Body of pancreas (tissue), 4 donors: ENCODE data around the gene DNA2. TPM values are rescaled to one million over a fixed set of nuclear protein-coding genes. Genes with fewer than 3 reads are reported as not detected.
"Not testable (repeated sequence)": the region's sequence is repeated elsewhere in the genome, so short reads cannot be mapped to it uniquely, and the experiment has no call there.

ENCODE experiments used
- ATAC-seq: fragments of 150-250 bp; one replicate; pipeline ENCODE4 v1.9.1; 2016
- DNase-seq, 4 donors: peaks; one replicate each; pipeline ENCODE4 v3.0.0-alpha.2; 2019
- H3K27ac ChIP-seq, 4 donors: fragments of 200-600 bp; sonication (generic); 1 replicate in 3 of 4; 2 replicates in 1 of 4; pipeline versions ENCODE4 v1.5.1 to v1.6.1; 2016 to 2019; ENCODE audit warnings: mild to moderate bottlenecking in 1 of 4, mixed read lengths in 1 of 4, moderate library complexity in 1 of 4
- H3K27me3 ChIP-seq, 2 donors: fragments of 200-600 bp; sonication (generic); one replicate each; pipeline ENCODE4 v1.6.0; 2016; ENCODE audit warnings: mild to moderate bottlenecking in 1 of 2
- H3K36me3 ChIP-seq, 2 donors: fragments of 200-600 bp; sonication (generic); replicated peaks in 1 of 2; 2 replicates each; pipeline ENCODE4 v1.5.1; 2016; ENCODE audit warnings: low read depth in 2 of 2; ENCODE audit not compliant: insufficient read depth in 1 of 2
- H3K4me1 ChIP-seq: fragments of 200-600 bp; sonication (generic); one replicate; pipeline ENCODE4 v1.6.0; 2016
- H3K4me3 ChIP-seq, 2 donors: fragments of 200-600 bp; sonication (generic); 1 replicate in 1 of 2; 2 replicates in 1 of 2; pipeline ENCODE4 v1.5.1; 2016 to 2019
- H3K9me3 ChIP-seq, 3 donors: fragments of 200-600 bp; sonication (generic); 1 replicate in 2 of 3; 2 replicates in 1 of 3; pipeline ENCODE4 v1.5.1; 2016
- POLR2A ChIP-seq, 3 donors: fragments of 450-650 bp; IDR thresholded peaks; one replicate each; pipeline ENCODE4 v1.6.1; 2016; ENCODE audit warnings: antibody characterized with exemption in 3 of 3, mild to moderate bottlenecking in 2 of 3
- WGBS, 2 donors: methylation state at CpG; one replicate each; pipeline ENCODE4 v1.1.5; 2017; 5-methylcytosine and 5-hydroxymethylcytosine counted together
- intact Hi-C: fragments of 100-400 bp; cut with DNase I; formaldehyde crosslinking; loops from one replicate; pipeline ENCODE4 v1.15.1; 2023
- total RNA-seq, 2 donors: library from RNA; depleted of rRNA; stranded (reverse); fragments of >200 nt; gene quantifications; one replicate each; pipeline ENCODE4 v1.1.0, GENCODE V29; 2016
- TF ChIP-seq, protein P1 (sequence below), 7 experiments: fragments of 450-650 bp in 4 of 7; fragments of 200-600 bp in 3 of 7; sonication (generic) in 3 of 7; IDR thresholded peaks; one replicate each; pipeline ENCODE4 v1.5.1; 2016 to 2019; ENCODE audit warnings: antibody characterized with exemption in 7 of 7

The DNA2 gene
- total RNA-seq, 2 donors from 2014 or later, result 0.66 to 2.3 TPM

DNA sequence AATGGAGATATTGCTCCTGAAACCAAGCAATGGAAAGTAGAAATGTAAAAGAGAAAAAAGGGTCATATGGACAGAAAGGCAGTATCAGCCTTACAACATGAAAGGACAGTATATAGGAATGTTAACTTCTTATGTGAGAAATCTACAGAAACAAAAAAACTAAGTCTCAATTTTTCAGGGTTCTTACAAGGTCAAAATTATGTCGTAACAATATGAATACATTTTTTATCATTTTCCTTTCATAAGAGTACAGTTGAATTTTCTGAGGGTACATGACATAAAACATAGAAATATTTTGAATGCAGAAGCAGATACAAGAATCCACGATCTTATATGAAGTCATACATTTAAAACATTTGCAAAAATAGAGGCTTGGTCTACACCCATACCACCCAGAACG lies 10.7 kb downstream of the DNA2 start:
- intact Hi-C loops, result no loop called here
- H3K9me3 ChIP-seq, result no peaks in the 10 kb centered on the region
- no peaks in the 10 kb centered on the region for H3K27me3 ChIP-seq
- TF ChIP-seq POLR2A (IDR thresholded peaks at IDR 0.05), result no peak
- TF ChIP-seq, protein P1, sequence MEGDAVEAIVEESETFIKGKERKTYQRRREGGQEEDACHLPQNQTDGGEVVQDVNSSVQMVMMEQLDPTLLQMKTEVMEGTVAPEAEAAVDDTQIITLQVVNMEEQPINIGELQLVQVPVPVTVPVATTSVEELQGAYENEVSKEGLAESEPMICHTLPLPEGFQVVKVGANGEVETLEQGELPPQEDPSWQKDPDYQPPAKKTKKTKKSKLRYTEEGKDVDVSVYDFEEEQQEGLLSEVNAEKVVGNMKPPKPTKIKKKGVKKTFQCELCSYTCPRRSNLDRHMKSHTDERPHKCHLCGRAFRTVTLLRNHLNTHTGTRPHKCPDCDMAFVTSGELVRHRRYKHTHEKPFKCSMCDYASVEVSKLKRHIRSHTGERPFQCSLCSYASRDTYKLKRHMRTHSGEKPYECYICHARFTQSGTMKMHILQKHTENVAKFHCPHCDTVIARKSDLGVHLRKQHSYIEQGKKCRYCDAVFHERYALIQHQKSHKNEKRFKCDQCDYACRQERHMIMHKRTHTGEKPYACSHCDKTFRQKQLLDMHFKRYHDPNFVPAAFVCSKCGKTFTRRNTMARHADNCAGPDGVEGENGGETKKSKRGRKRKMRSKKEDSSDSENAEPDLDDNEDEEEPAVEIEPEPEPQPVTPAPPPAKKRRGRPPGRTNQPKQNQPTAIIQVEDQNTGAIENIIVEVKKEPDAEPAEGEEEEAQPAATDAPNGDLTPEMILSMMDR (IDR thresholded peaks at IDR 0.05), result no peak
- H3K4me1 ChIP-seq, result no peaks in the 10 kb centered on the region
- H3K36me3 ChIP-seq, result no peaks in the 10 kb centered on the region
- 91 to 95% methylated on average over 3 of the region's 3 CpGs for WGBS, 2 donors
- no peak overlapping the region for H3K4me3 ChIP-seq
- ATAC-seq (no peak), DNase-seq (no peak)
- no peak overlapping the region for H3K27ac ChIP-seq

GRCh38 chr10:68449698-68450097 lies 22.1 kb downstream of the DNA2 start:
- H3K4me1 ChIP-seq, H3K4me3 ChIP-seq, H3K27me3 ChIP-seq, H3K36me3 ChIP-seq, H3K27ac ChIP-seq, intact Hi-C loops, H3K9me3 ChIP-seq, ATAC-seq: not testable (repeated sequence)
- WGBS, 2 donors, result 82 to 86% methylated on average over 7 of the region's 7 CpGs
- DNase-seq, result peak in 3 of 4 donors; percentile 3 to 76 (median 25)

DNA sequence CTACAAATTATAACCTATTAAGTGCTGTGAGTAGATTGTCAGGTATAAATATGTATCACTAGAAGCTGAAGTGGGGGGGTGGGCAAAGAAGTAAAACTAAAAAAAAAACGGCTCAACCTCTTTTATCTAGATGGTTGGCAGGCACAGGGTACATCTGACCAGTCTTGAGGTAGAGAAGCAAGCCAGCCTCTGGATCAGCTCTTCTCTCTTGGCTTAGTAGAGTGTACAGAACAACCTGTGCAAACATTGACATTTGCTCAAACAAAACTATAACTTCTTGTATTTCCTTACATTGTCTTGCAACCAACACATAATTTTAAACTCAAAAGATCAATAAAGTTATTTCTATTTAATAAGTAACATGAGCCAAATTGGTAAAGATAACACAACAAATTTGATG lies 25.6 kb downstream of the DNA2 start:
- Histone ChIP-seq H3K27me3 (peaks cover 0 to 3% of the 10 kb centered on the region in 2 donors), H3K4me1 (no peaks in the 10 kb centered on the region), H3K4me3 (no peak overlapping the region), H3K36me3 (no peaks in the 10 kb centered on the region), H3K9me3 (no peaks in the 10 kb centered on the region), H3K27ac (no peak overlapping the region)
- ATAC-seq (no peak), DNase-seq (peak in 3 of 4 donors; percentile 6 to 24 (median 20))
- TF ChIP-seq POLR2A (IDR thresholded peaks at IDR 0.05), result no peak
- TF ChIP-seq, protein P1 (IDR thresholded peaks at IDR 0.05), result no peak
- intact Hi-C loops, result no loop called here
- WGBS, 2 donors, result 11 to 50% methylated on average over 1 of the region's 1 CpG

DNA sequence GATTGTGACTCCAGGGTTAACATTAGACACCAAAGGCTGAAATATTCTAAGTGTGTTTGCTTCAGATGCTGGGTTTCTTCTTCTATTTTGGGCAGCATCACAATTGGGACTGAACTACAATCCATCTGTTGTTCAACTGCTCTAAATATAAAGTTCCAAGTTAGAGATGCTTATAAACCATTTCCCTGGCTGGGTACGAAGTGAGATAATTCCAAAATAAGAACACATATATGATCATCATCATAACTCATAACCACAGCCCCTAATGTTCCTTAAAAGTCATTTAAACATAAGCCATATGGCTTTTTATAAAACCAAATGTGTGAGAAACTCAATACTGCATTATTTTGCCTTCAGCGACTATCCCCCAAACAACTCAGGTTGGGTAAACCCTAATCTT lies 28.8 kb downstream of the DNA2 start:
- intact Hi-C loops, result no loop called here
- ATAC-seq (no peak), DNase-seq (no peak)
- H3K4me1 ChIP-seq, result no peaks in the 10 kb centered on the region
- H3K9me3 ChIP-seq, result no peaks in the 10 kb centered on the region
- no peaks in the 10 kb centered on the region for H3K36me3 ChIP-seq
- H3K4me3 ChIP-seq, result no peak overlapping the region
- H3K27me3 ChIP-seq, result no peaks in the 10 kb centered on the region
- 92 to 96% methylated on average over 2 of the region's 2 CpGs for WGBS, 2 donors
- no peak for TF ChIP-seq POLR2A (IDR thresholded peaks at IDR 0.05)
- TF ChIP-seq, protein P1 (IDR thresholded peaks at IDR 0.05), result no peak
- no peak overlapping the region for H3K27ac ChIP-seq

DNA sequence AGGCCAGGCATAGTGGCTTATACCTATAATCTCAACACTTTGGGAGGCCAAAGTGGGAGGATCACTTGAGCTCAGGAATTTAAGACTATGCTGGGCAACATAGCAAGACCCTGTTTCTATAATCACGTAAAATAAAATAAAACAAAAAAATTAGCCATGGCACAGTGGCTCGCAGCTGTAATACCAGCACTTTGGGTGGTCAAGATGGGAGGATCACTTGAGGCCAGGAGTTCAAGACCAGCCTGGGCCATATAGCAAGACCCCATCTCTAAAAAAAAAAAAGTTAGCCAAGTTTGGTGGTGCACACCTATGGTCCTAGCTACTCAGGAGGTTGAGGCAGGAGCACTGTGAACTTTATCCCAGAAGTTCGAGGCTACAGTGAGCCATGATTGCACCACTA lies 30.9 kb downstream of the DNA2 start:
- TF ChIP-seq, protein P1 (IDR thresholded peaks at IDR 0.05), result no peak
- TF ChIP-seq POLR2A (IDR thresholded peaks at IDR 0.05), result no peak
- H3K4me3 ChIP-seq, result no peak overlapping the region
- H3K27ac ChIP-seq, result no peak overlapping the region
- H3K27me3 ChIP-seq, result no peaks in the 10 kb centered on the region
- H3K9me3 ChIP-seq, result no peaks in the 10 kb centered on the region
- 92 to 100% methylated on average over 3 of the region's 3 CpGs for WGBS, 2 donors
- DNase-seq, result no peak
- no peaks in the 10 kb centered on the region for H3K4me1 ChIP-seq
- H3K36me3 ChIP-seq, result no peaks in the 10 kb centered on the region
- ATAC-seq, result no peak
- intact Hi-C loops, result no loop called here
